ENCODE results near the gene CCDC158.

The CCDC158 gene

DNA sequence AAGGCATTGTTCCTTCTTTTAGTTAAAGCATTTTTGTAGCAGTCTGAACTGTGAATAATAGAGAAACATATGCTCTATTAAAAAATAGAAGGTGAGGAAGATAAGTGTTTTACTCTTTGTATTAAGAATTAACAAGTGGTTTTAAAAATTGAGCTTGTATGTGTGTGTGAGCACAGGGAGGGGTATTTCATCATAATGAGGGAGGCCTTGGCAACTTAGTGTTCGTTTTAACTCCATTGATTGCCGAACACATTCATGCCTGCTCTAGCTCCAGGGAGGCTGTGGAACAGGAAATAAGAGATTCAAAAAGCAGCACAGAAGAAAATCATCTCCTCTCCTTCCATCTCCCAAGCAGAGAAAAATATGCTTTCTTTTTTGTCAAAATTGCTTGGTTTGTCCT is 28.9 kb upstream of the CCDC158 start:
- H3K79me2 ChIP-seq (ENCODE audit: insufficient read depth, low read length) = no peaks in the 10 kb centered on the region
- H2AFZ ChIP-seq (ENCODE audit: low read length) = no peak overlapping the region
- no peak for TF ChIP-seq CTCF (IDR thresholded peaks at IDR 0.05; ENCODE audit: low read length)
- no peak for TF ChIP-seq EZH2 (IDR thresholded peaks at IDR 0.05; ENCODE audit: borderline replicate concordance, low read length)
- H3K4me3 ChIP-seq (ENCODE audit: low read depth, low read length, poor library complexity, severe bottlenecking) = no peak overlapping the region
- no peak overlapping the region for H3K4me2 ChIP-seq (ENCODE audit: low read length)
- no peaks in the 10 kb centered on the region for H3K27me3 ChIP-seq (ENCODE audit: insufficient read depth, low read length)
- H3F3A ChIP-seq (ENCODE audit: insufficient read depth, low read length) = no peaks in the 10 kb centered on the region
- H3K9ac ChIP-seq (ENCODE audit: low read length) = no peak overlapping the region
- no peaks in the 10 kb centered on the region for H3K9me3 ChIP-seq (ENCODE audit: low read length)
- H3K9me2 ChIP-seq (ENCODE audit: low read depth, low read length) = no peaks in the 10 kb centered on the region
- no peaks in the 10 kb centered on the region for H3K36me3 ChIP-seq (ENCODE audit: insufficient read depth, low read length)
- no peaks in the 10 kb centered on the region for H3K4me1 ChIP-seq (ENCODE audit: insufficient read depth, low read length, severe bottlenecking)
- H4K20me1 ChIP-seq (ENCODE audit: insufficient read depth, low read length) = no peaks in the 10 kb centered on the region
- no peak overlapping the region for H3K27ac ChIP-seq (ENCODE audit: low read depth, low read length, poor library complexity, severe bottlenecking)

GRCh38 chr4:76449362-76449767 is 28.4 kb upstream of the CCDC158 start:
- H3K4me2 ChIP-seq (ENCODE audit: low read length) = no peak overlapping the region
- no peaks in the 10 kb centered on the region for H3K36me3 ChIP-seq (ENCODE audit: insufficient read depth, low read length)
- TF ChIP-seq CTCF (IDR thresholded peaks at IDR 0.05; ENCODE audit: low read length) = no peak
- TF ChIP-seq EZH2 (IDR thresholded peaks at IDR 0.05; ENCODE audit: borderline replicate concordance, low read length) = no peak
- H3F3A ChIP-seq (ENCODE audit: insufficient read depth, low read length) = no peaks in the 10 kb centered on the region
- H3K4me1 ChIP-seq (ENCODE audit: insufficient read depth, low read length, severe bottlenecking) = no peaks in the 10 kb centered on the region
- no peaks in the 10 kb centered on the region for H3K79me2 ChIP-seq (ENCODE audit: insufficient read depth, low read length)
- H3K9me3 ChIP-seq (ENCODE audit: low read length) = no peaks in the 10 kb centered on the region
- H3K9me2 ChIP-seq (ENCODE audit: low read depth, low read length) = no peaks in the 10 kb centered on the region
- H3K4me3 ChIP-seq (ENCODE audit: low read depth, low read length, poor library complexity, severe bottlenecking) = no peak overlapping the region
- H2AFZ ChIP-seq (ENCODE audit: low read length) = no peak overlapping the region
- H3K27ac ChIP-seq (ENCODE audit: low read depth, low read length, poor library complexity, severe bottlenecking) = no peak overlapping the region
- no peaks in the 10 kb centered on the region for H3K27me3 ChIP-seq (ENCODE audit: insufficient read depth, low read length)
- H3K9ac ChIP-seq (ENCODE audit: low read length) = no peak overlapping the region
- no peaks in the 10 kb centered on the region for H4K20me1 ChIP-seq (ENCODE audit: insufficient read depth, low read length)

DNA sequence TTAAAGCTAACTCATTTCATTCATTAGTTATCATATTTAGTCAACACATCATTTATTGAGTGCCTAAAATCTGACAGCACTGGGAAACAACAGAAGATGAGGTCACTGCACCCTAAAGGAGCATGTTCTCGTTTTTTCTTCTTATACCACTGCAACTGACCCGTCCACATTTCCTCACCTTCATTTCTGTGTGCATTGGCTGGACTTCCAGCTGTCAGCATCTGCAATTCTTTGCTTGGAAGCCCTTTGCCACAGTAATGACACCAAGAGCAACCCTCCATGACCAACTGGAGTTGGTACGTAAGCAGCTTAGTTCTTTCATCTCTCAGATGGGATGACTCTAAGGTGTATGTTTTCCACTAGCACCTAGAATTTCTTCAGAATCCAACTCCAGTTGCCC is 27.3 kb upstream of the CCDC158 start:
- no peaks in the 10 kb centered on the region for H3K9me3 ChIP-seq (ENCODE audit: low read length)
- TF ChIP-seq EZH2 (IDR thresholded peaks at IDR 0.05; ENCODE audit: borderline replicate concordance, low read length) (no peak), CTCF (IDR thresholded peaks at IDR 0.05; ENCODE audit: low read length) (no peak)
- H3K27ac ChIP-seq (ENCODE audit: low read depth, low read length, poor library complexity, severe bottlenecking) = no peak overlapping the region
- H3K4me3 ChIP-seq (ENCODE audit: low read depth, low read length, poor library complexity, severe bottlenecking) = no peak overlapping the region
- H3F3A ChIP-seq (ENCODE audit: insufficient read depth, low read length) = no peaks in the 10 kb centered on the region
- H3K36me3 ChIP-seq (ENCODE audit: insufficient read depth, low read length) = no peaks in the 10 kb centered on the region
- H3K79me2 ChIP-seq (ENCODE audit: insufficient read depth, low read length) = no peaks in the 10 kb centered on the region
- no peaks in the 10 kb centered on the region for H3K4me1 ChIP-seq (ENCODE audit: insufficient read depth, low read length, severe bottlenecking)
- no peak overlapping the region for H3K4me2 ChIP-seq (ENCODE audit: low read length)
- no peak overlapping the region for H2AFZ ChIP-seq (ENCODE audit: low read length)
- no peaks in the 10 kb centered on the region for H4K20me1 ChIP-seq (ENCODE audit: insufficient read depth, low read length)
- H3K27me3 ChIP-seq (ENCODE audit: insufficient read depth, low read length) = no peaks in the 10 kb centered on the region
- no peak overlapping the region for H3K9ac ChIP-seq (ENCODE audit: low read length)
- H3K9me2 ChIP-seq (ENCODE audit: low read depth, low read length) = no peaks in the 10 kb centered on the region
